Erythroblast (primary cell): ENCODE measurements around the gene LYPD5.
A peak's percentile ranks its signal among the peaks of the same experiment; 100 is the strongest.
"Not testable (repeated sequence)": the region's sequence is repeated elsewhere in the genome, so short reads cannot be mapped to it uniquely, and the experiment has no call there.

ENCODE experiments used
- DNase-seq, 2 experiments: peaks; one replicate each; lab custom pipeline; 2025; lab: John Stamatoyannopoulos, UW
- GATA1 ChIP-seq: IDR thresholded peaks from 2 replicates; pipeline ENCODE4 v1.6.1; 2011; ENCODE audit warnings: low read depth, mild to moderate bottlenecking, control low read depth, low read length, moderate library complexity
- POLR2A ChIP-seq: IDR thresholded peaks from 2 replicates; pipeline ENCODE4 v1.6.1; 2011; ENCODE audit warnings: mild to moderate bottlenecking, low read length

Gene LYPD5, protein sequence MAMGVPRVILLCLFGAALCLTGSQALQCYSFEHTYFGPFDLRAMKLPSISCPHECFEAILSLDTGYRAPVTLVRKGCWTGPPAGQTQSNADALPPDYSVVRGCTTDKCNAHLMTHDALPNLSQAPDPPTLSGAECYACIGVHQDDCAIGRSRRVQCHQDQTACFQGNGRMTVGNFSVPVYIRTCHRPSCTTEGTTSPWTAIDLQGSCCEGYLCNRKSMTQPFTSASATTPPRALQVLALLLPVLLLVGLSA

DNA sequence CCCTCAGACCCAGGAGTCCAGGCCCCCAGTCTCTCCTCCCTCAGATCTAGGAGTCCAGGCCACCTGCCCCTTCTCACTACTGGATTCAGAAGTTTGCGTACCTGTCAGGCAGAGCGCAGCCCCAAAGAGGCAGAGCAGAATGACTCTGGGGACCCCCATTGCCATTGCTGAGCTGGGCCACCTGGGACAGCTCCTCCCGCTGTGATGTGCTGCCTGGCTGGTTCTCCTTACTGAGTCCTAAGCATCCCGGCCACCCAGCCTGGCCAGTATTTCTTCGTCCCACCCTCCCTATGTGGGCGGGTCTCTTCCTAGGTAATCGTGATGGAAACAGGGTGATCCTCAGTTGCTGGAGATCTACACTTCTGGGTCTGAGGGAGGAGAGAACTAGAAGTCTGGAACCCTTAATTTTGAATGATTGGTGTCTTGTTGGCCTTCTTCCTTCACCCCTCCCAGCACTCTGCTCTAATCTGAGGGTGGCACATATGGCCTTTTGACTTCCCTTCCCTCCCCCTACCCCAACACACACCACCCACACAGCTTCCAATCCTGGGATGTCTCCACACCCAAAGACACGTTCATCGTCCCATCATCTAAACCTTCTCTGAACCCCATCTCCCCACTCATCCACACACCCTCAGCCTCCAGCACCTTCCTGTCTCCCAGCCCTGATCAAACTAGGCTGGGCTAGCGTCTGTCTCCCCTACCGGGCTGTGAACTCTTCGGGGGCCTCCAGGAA, at the start of gene LYPD5:
TSS of gene LYPD5 (minus strand) at position 232 of the 736 bp plus-strand sequence. CDS start at position 165, 67 bp downstream.
- TF ChIP-seq GATA1 (no peak), POLR2A (no peak)
- no peak for DNase-seq

DNA sequence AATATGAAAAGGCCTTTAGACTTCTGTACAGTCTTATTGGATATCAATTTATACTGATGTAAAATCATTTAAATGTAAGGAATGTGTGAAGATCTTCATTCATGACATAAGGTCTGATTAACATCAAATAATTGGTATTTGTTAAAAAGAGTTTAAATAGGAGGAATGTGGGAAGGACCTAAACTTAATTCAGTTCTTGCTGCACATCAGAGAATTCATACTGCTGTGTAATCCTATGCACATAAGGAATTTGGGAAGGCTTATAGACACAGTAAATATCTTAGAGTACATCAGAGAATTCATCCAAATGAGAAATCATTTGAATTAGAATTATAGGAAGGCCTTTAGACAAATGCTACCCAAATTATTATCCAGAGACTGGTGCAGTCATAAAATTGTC, 46.6 kb upstream of the LYPD5 start:
- no peak for TF ChIP-seq POLR2A
- no peak for TF ChIP-seq GATA1
- DNase-seq: no peak

DNA sequence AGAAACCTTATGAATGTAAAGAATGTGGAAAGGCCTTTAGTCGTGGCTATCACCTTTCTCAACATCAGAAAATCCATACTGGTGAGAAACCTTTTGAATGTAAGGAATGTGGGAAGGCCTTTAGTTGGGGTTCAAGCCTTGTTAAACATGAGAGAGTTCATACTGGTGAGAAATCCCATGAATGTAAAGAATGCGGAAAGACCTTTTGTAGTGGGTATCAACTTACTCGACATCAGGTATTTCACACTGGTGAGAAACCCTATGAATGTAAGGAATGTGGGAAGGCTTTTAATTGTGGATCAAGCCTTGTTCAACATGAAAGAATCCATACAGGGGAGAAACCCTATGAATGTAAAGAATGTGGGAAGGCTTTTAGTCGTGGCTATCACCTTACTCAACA, 45.6 kb upstream of the LYPD5 start:
- DNase-seq: no peak

DNA sequence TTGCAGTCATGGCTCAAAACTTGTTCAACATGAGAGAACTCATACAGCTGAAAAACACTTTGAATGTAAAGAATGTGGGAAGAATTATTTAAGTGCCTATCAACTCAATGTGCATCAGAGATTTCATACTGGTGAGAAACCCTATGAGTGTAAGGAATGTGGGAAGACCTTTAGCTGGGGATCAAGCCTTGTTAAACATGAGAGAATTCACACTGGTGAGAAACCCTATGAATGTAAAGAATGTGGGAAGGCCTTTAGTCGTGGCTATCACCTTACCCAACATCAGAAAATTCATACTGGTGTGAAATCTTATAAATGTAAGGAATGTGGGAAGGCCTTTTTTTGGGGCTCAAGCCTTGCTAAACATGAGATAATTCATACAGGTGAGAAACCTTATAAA, 45.0 kb upstream of the LYPD5 start:
- no peak for DNase-seq
- TF ChIP-seq GATA1: no peak
- TF ChIP-seq POLR2A: no peak

More for the DNA sequence above, 45.6 kb upstream of the LYPD5 start:
- no peak for TF ChIP-seq POLR2A
- no peak for TF ChIP-seq GATA1

DNA sequence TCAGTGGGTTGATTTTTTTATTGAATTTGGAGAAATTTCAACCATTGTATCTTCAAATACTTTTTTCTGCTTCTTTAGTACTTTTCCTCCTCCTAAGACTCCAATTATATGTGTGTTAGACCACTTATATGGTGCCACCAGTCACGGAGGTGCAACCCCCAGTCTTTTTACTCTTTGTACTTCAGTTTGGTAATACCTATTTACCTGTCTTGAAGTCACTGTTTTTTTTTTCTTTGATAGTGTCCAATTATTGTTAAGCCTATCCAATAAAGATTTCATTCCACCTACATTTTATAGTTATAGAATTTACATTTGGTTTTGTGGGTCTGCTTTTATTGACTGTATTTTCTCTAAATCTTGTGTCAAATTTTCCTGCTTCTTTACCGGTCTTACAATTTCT, 39.8 kb upstream of the LYPD5 start:
- TF ChIP-seq GATA1 (no peak), POLR2A (no peak)
- DNase-seq: peak in 1 of 2 experiments; percentile 28

DNA sequence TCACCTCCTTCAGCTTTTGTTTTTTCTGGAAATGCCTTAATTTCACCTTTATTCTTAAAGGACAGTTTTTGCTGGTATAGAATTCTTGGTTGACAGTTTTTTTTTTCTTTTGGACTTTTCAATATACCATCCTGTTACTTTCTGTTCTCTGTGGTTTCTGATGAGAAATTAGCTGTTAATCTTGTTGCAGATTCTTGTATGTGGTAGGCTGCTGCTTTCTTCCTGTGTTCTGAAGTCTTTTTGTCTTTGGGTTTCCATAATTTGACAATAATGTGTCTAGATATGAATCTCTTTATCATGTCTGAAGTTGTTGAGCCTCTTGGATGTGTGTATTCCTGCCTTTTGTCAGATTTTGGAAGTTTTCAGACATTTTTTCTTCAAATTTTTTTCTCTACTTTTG, 36.9 kb upstream of the LYPD5 start:
- TF ChIP-seq POLR2A: no peak
- TF ChIP-seq GATA1: no peak
- peak in 1 of 2 experiments; percentile 19 for DNase-seq

DNA sequence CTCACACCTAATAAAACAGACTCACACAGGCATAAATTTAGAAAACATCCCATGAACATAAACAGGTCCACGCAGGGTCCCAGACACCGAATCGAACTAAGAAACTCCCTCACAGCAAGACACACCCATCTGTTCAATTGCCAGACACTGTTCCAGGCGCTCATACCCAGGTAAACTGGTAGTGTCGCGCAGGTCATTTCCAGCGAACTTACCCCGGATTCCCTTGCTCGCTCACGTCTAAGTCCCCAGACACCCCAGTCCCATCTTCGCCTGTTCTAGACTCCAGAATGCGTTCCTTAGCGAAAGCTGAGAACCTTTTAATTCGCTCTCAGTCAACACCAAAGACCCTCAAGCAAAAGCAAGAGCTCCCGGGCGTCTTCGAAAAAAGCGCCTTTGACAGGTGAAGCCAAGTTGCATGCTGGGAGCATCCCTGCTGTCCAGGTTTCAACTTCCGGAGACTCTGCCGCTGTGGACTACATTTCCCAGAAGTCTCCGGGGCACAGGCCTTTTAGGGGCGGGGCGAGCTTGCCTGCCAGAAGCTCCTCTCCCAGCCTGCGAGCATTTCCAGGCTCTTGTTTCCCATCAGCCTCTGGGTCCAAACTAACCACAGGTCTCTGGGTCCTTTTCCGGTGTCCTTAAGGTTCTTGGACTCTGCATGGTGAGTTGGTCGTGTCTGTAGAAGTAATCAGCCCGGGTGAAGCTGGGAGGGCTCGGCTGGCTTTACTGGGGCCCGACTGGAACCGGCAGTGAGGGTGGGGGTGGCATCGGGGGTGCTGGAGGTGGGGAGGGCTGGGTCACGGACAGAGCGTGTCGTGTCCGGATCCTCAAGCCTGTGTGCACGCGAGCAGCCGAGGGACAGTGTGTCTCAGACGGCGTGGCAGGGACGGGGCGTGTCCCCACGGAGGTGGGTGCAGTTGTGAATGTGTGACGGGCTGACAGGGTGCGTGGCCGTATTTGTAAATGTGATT, 24.8 kb upstream of the LYPD5 start, which contains the start of gene ZNF283:
TSS of gene ZNF283 (plus strand) at position 535 of the 968 bp plus-strand sequence. CDS start 6,184 bp downstream, outside the sequence.
- DNase-seq: peak; percentile 88 to 90
- TF ChIP-seq GATA1 (no peak), POLR2A (no peak)

DNA sequence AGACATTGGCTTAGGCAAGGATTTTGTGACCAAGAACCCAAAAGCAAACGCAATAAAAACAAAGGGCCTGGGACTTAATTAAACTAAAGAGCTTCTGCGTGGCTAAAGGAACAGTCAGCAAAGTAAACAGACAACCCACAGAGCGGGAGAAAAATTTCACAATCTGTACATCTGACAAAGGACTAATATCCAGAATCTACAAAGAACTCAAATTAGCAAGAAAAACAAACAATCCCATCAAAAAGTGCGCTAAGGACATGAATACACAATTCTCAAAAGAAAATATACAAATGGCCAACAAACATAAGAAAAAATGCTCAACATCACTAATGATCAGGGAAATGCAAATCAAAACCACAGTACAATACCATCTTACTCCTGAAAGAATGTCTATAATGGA, 22.3 kb upstream of the LYPD5 start:
- not testable (repeated sequence) for DNase-seq

DNA sequence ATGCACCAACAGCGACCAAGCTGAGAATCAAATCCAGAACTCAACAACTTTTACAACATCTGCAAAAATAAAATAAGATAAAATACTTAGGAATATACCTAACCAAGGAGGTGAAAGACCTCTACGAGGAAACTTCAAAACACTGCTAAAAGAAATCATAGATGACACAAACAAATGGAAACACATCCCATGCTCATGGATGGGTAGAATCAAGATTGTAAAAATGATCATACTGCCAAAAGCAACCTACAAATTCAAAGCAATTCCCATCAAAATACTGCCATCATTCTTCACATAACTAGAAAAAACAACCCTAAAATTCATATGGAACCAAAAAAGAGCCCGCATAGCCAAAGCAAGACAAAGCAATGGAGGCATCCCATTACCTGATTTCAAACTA, 21.6 kb upstream of the LYPD5 start:
- DNase-seq: not testable (repeated sequence)

DNA sequence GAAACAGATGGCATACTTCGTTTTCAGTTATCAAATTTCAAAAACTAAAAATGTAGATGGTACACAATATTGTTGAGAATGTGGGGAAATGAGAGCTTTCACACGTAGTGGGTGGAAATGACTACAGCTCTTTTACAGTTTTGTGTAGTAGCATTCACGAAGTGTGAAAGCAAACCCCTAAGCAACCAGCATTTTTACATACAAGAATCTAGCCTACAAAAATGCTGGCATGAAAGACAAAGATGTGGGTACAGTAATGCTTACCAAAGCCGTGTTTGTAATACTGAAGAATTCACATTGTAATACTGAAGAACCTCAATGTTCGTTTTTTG, 18.6 kb upstream of the LYPD5 start:
- DNase-seq: no peak
- TF ChIP-seq POLR2A: no peak
- no peak for TF ChIP-seq GATA1

DNA sequence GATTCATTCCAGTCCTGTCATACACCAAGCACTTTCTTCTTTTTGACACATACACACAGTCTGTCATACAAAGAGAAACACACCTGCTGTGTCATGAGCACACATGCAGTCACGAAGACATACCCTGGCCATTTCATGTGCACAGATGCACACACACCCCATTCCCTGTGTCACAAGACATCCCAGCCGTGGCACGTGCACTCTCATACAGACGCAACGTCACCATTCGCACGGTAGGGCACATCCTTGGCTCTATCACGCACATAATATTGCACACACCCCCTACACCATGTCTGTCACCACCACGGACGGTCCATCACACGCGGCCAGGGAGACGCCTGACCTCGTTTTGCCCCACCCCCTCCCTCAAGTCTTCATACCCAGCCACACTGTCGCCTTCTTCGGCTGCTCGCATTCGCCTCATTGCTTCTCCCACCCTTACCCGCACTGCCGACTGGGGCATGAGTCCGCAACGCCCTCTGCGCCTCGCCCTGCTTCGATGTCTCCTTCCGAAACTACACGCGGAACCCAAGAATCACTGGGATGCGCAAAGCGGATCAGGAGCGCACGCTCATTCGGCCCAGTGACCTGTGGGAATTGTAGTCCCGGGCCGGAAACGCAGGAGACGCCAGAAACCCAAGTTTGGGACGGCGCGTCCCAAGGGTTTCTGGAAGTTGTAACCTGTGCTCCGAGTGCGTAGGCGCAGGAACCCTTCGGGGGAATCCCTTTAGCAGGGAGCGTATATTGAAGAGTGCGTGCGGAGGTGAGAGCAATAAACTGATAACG, 18.0 kb upstream of the LYPD5 start:
- peak in 1 of 2 experiments; percentile 10 for DNase-seq
- no peak for TF ChIP-seq POLR2A
- no peak for TF ChIP-seq GATA1

DNA sequence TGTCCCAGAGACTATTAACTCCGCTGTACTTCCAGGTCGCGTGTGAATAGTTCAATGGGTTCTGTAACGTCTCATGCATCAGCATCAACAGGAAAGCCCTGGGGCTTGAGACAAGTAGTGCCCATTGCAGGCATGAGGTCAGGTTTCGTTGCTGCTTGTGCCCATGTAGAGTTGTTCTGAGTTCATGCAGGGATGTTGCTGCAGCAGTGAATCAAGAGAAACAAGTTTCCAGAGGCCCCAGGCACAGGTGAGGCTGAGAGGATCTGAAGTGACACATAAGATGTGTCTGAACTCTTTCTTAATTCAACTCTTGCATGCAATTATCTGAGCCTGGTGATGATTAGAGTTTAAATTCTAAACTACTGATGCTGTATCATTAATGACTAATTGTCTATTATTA, 16.3 kb upstream of the LYPD5 start:
- no peak for DNase-seq
- TF ChIP-seq POLR2A (no peak), GATA1 (no peak)

DNA sequence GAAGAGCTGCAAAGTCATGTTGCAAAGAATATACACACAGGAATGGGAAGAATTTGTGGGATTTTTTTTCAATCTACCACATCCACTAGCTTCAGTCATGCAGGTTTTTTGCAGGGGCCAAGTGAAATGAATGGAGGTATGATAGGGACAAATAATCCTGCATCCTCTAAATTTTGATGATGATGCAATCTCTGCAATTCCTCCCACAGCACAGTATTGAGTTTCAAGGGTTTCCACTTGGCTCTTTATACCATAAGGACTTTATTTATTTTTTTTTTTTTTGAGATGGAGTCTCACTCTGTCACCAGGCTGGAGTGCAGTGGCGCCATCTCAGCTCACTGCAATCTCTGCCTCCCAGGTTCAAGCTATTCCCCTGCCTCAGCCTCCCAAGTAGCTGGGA, 15.2 kb upstream of the LYPD5 start:
- not testable (repeated sequence) for DNase-seq
